ENCODE results near the gene XCL1. TPM values are rescaled to one million over a fixed set of nuclear protein-coding genes. Genes with fewer than 3 reads are reported as not detected.
"Not testable (repeated sequence)": the region's sequence is repeated elsewhere in the genome, so short reads cannot be mapped to it uniquely, and the experiment has no call there.

The XCL1 gene, protein sequence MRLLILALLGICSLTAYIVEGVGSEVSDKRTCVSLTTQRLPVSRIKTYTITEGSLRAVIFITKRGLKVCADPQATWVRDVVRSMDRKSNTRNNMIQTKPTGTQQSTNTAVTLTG
- total RNA-seq (100 to 1,000 TPM; 242 to 258 TPM), polyA plus RNA-seq (30.3 TPM)

DNA sequence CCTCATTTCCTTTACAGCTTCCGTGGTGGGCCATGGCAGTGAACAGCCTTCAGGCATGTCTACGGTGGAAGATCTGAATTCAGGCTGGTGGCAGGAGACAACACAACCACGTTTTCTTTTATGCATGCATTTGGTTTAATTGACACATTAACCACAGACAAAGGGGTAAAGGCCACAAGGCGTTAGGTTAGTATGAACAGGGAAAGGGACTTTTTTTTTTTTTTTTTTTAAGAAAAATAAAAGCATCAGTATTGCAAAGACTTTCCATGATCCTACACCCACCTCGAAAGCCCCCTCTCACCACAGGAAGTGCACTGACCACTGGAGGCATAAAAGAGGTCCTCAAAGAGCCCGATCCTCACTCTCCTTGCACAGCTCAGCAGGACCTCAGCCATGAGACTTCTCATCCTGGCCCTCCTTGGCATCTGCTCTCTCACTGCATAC is at the start of gene XCL1:
XCL1 (plus strand) TSS at position 361 of the 444 bp plus-strand sequence; CDS start at position 394, 33 bp downstream.
- H3K27ac ChIP-seq (ENCODE audit: low read depth, low read length); H3K36me3 ChIP-seq (ENCODE audit: insufficient read depth, low read length); POLR2A ChIA-PET; H3K9me3 Mint-ChIP-seq; H3K27me3 Mint-ChIP-seq; H3K4me1 ChIP-seq (ENCODE audit: insufficient read depth, low read length); CTCF ChIA-PET; H3K27me3 ChIP-seq (ENCODE audit: insufficient read depth, low read length, poor library complexity, severe bottlenecking); H3K4me3 ChIP-seq (ENCODE audit: low read length); H3K9me3 ChIP-seq (ENCODE audit: low read length): not testable (repeated sequence)
- peak in 4 of 5 donors; percentile 2 to 58 (median 27) for DNase-seq
- peak within 1 kb of the TSS in 7 of 8 donors; percentile 25 to 86 (median 44) for H3K27ac Mint-ChIP-seq
- H3K4me1 Mint-ChIP-seq = peaks cover 39 to 68% (median 41%) of the 10 kb centered on the region in 3 donors
- peak within 1 kb of the TSS; percentile 69 to 88 (median 77) for H3K4me3 Mint-ChIP-seq
- H3K36me3 Mint-ChIP-seq = peaks cover 0 to 11% (median 0%) of the 10 kb centered on the region in 3 donors

DNA sequence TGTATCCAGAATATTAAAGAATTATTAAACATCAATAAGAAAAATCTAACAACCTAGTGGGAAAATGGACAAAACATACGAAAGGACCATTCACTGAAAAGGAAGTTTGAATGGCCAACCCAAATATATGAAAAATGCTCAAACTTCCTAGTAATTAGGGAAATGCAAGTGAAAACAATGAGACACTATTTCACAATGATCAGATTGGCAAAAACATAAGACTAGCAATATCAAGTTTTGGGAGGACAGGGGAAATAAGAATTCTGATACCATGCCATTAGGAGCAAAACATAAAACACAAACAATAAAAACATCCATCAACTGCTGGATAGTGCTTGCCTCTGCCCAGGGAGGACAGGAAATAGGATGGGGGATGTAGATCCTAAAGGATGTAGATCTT is 46.9 kb upstream of the XCL1 start:
- Histone ChIP-seq H3K36me3 (ENCODE audit: insufficient read depth, low read length) (no peaks in the 10 kb centered on the region), H3K27me3 (ENCODE audit: insufficient read depth, low read length, poor library complexity, severe bottlenecking) (no peaks in the 10 kb centered on the region), H3K4me3 (ENCODE audit: low read length) (no peak overlapping the region), H3K27ac (ENCODE audit: low read depth, low read length) (no peak overlapping the region), H3K4me1 (ENCODE audit: insufficient read depth, low read length) (peaks cover 45% of the 10 kb centered on the region), H3K9me3 (ENCODE audit: low read length) (no peaks in the 10 kb centered on the region)
- Mint-ChIP-seq H3K27ac (peak overlapping the region in 2 of 8 donors; percentile 67 to 68), H3K27me3 (no peaks in the 10 kb centered on the region), H3K36me3 (peaks cover 0 to 3% (median 0%) of the 10 kb centered on the region in 3 donors), H3K4me3 (no peak overlapping the region), H3K9me3 (peaks cover 0 to under 1% (median 0%) of the 10 kb centered on the region in 5 donors), H3K4me1 (peaks cover 46 to 56% (median 52%) of the 10 kb centered on the region in 3 donors)
- CTCF ChIA-PET = no interaction called here
- POLR2A ChIA-PET = no interaction called here
- DNase-seq = no peak

DNA sequence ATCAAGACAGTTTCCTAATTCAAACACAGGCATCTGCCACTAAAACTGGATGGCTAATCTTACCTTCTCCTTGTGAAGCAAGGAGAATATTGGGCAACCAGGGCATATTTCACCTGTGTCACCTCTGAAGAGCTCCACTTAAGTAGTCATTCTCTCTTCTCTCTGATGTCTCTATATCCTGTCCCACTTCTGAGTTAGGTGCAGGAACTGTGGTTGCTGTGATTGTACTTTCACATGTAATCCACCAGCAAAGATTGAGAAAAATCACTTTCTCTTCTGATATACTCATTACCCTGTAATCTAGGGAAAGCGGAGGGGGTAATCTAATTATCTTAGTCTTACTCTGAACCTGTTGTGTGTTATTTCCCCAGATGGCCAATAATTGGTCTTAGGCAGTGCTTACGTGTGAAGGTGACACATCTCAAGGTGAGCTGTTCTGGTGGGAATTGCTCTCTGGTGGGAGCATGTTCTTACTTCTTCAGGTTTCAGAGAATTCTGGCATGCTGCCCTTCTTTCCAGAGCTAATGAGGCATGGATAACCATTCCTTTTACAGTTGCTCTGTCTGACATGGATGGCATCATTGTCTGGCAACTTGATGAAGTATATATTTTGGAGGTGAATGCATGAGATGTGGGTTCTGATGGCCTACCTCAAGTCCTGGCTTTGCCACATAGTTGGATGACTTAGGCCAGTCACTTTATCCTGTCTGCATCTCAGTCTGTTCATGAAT is 44.6 kb upstream of the XCL1 start:
- DNase-seq = peak in 2 of 5 donors; percentile 56 to 59
- peak overlapping the region; percentile 3 for H3K4me3 ChIP-seq (ENCODE audit: low read length)
- ChIA-PET POLR2A (interaction anchor here (1.7 kb wide), 1 partner anchor 10 kb away, joined by 4 read pairs; no protein-coding TSS in a partner anchor), CTCF (interaction anchor here (0.9 to 1.6 kb wide), 3 partner anchors 10 to 88 kb away, joined by 3 to 7 read pairs (median 3); no protein-coding TSS in a partner anchor)
- Mint-ChIP-seq H3K36me3 (no peaks in the 10 kb centered on the region), H3K27ac (peak overlapping the region; percentile 11 to 92 (median 74)), H3K4me1 (peaks cover 66 to 73% (median 73%) of the 10 kb centered on the region in 3 donors), H3K4me3 (peak overlapping the region in 6 of 7 donors; percentile 21 to 80 (median 52)), H3K9me3 (no peaks in the 10 kb centered on the region), H3K27me3 (no peaks in the 10 kb centered on the region)
- no peaks in the 10 kb centered on the region for H3K9me3 ChIP-seq (ENCODE audit: low read length)
- no peaks in the 10 kb centered on the region for H3K27me3 ChIP-seq (ENCODE audit: insufficient read depth, low read length, poor library complexity, severe bottlenecking)
- H3K4me1 ChIP-seq (ENCODE audit: insufficient read depth, low read length) = peaks cover 65% of the 10 kb centered on the region
- no peak overlapping the region for H3K27ac ChIP-seq (ENCODE audit: low read depth, low read length)
- H3K36me3 ChIP-seq (ENCODE audit: insufficient read depth, low read length) = no peaks in the 10 kb centered on the region

DNA sequence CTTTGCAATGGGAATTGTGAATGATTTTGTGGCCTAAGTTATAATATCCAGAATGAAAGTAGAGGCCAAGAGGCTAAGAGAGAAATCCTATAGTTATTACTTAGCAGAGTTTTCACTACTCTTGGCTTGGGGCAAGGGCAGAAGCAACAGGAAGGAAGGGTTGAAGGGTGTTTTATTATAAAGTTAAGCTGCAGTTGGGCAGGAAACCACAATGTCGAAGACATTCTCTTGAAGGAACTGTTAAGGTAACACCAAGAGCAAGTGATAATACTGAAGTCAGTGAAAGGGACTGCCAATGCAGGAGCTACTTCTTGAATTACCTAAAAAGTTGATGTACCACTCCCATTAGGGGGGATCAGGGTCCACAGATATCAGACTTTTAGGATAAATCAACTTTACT is 40.9 kb upstream of the XCL1 start:
- ChIA-PET POLR2A (interaction anchor here (1.1 to 1.9 kb wide), 4 partner anchors 9 to 193 kb away, joined by 4 to 11 read pairs (median 4); no protein-coding TSS in a partner anchor), CTCF (interaction anchor here (0.8 to 2.4 kb wide), 9 partner anchors 12 to 192 kb away, joined by 3 to 11 read pairs (median 3); no protein-coding TSS in a partner anchor)
- Histone ChIP-seq H3K4me1 (ENCODE audit: insufficient read depth, low read length) (peaks cover 63% of the 10 kb centered on the region), H3K27ac (ENCODE audit: low read depth, low read length) (no peak overlapping the region), H3K36me3 (ENCODE audit: insufficient read depth, low read length) (no peaks in the 10 kb centered on the region), H3K27me3 (ENCODE audit: insufficient read depth, low read length, poor library complexity, severe bottlenecking) (no peaks in the 10 kb centered on the region), H3K9me3 (ENCODE audit: low read length) (no peaks in the 10 kb centered on the region), H3K4me3 (ENCODE audit: low read length) (peak overlapping the region; percentile 9)
- Mint-ChIP-seq H3K9me3 (peaks cover 0 to 11% (median 8%) of the 10 kb centered on the region in 5 donors), H3K4me3 (peak overlapping the region; percentile 14 to 79 (median 74)), H3K36me3 (peaks cover 0 to 18% (median 14%) of the 10 kb centered on the region in 3 donors), H3K27me3 (no peaks in the 10 kb centered on the region), H3K4me1 (peaks cover 70 to 91% (median 91%) of the 10 kb centered on the region in 3 donors), H3K27ac (peak overlapping the region; percentile 68 to 96 (median 82))
- DNase-seq = peak in 3 of 5 donors; percentile 56 to 66 (median 58)

DNA sequence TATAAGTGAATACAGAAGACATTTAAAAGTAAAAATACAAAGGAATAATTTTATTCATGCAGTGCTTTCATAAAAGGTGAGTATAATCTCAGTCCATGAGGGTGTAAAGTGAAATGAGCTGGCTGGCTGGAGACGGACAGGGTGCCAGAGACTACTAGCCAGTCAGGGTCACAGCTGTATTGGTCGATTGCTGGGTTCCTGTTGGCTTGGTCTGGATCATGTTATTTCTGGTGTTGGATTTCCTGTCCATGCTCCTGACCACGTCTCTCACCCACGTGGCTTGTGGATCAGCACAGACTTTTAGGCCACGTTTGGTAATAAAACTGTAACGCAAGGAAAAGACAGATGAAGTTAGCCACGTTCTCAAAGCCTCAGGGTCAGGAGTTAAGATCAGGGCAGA is 35.6 kb upstream of the XCL1 start:
- H3K4me1 ChIP-seq (ENCODE audit: insufficient read depth, low read length) = peaks cover 14% of the 10 kb centered on the region
- DNase-seq; H3K4me3 ChIP-seq (ENCODE audit: low read length); CTCF ChIA-PET; POLR2A ChIA-PET; H3K27ac ChIP-seq (ENCODE audit: low read depth, low read length); H3K36me3 ChIP-seq (ENCODE audit: insufficient read depth, low read length); H3K27me3 Mint-ChIP-seq; H3K27me3 ChIP-seq (ENCODE audit: insufficient read depth, low read length, poor library complexity, severe bottlenecking); H3K9me3 ChIP-seq (ENCODE audit: low read length): not testable (repeated sequence)
- H3K9me3 Mint-ChIP-seq = peaks cover 0 to 12% (median 8%) of the 10 kb centered on the region in 5 donors
- H3K4me1 Mint-ChIP-seq = peaks cover 50 to 78% (median 77%) of the 10 kb centered on the region in 3 donors
- H3K4me3 Mint-ChIP-seq = peak overlapping the region in 3 of 7 donors; percentile 17 to 99 (median 95)
- peaks cover 2 to 29% (median 19%) of the 10 kb centered on the region in 3 donors for H3K36me3 Mint-ChIP-seq
- peak overlapping the region in 2 of 8 donors; percentile 23 to 60 for H3K27ac Mint-ChIP-seq

DNA sequence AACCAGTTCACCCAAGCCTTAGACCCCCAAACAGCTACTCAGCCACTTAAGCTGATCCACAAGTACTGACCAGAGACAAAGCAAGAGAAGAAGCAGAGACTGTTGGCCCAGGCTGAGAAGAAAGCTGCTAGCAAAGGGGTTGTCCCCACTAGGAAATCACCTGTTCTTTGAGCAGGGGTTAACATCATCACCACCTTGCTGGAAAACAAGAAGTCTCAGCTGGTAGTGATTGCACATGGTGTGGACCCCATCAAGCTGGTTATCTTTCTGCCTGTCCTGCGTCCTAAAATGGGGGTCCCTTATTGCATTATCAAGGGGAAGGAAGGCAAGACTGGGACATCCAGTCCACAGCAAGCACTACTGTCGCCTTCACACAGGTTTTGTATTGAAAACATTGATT is 33.4 kb upstream of the XCL1 start:
- H3K27me3 Mint-ChIP-seq; H3K9me3 Mint-ChIP-seq; CTCF ChIA-PET; H3K4me1 ChIP-seq (ENCODE audit: insufficient read depth, low read length); H3K36me3 ChIP-seq (ENCODE audit: insufficient read depth, low read length); H3K27ac ChIP-seq (ENCODE audit: low read depth, low read length); H3K9me3 ChIP-seq (ENCODE audit: low read length); H3K4me3 ChIP-seq (ENCODE audit: low read length); POLR2A ChIA-PET; H3K27me3 ChIP-seq (ENCODE audit: insufficient read depth, low read length, poor library complexity, severe bottlenecking); DNase-seq: not testable (repeated sequence)
- H3K4me1 Mint-ChIP-seq = peaks cover 29 to 59% (median 58%) of the 10 kb centered on the region in 3 donors
- peak overlapping the region; percentile 78 to 99 (median 84) for H3K4me3 Mint-ChIP-seq
- peak overlapping the region in 7 of 8 donors; percentile 18 to 94 (median 78) for H3K27ac Mint-ChIP-seq
- H3K36me3 Mint-ChIP-seq = peaks cover 4 to 23% (median 21%) of the 10 kb centered on the region in 3 donors

DNA sequence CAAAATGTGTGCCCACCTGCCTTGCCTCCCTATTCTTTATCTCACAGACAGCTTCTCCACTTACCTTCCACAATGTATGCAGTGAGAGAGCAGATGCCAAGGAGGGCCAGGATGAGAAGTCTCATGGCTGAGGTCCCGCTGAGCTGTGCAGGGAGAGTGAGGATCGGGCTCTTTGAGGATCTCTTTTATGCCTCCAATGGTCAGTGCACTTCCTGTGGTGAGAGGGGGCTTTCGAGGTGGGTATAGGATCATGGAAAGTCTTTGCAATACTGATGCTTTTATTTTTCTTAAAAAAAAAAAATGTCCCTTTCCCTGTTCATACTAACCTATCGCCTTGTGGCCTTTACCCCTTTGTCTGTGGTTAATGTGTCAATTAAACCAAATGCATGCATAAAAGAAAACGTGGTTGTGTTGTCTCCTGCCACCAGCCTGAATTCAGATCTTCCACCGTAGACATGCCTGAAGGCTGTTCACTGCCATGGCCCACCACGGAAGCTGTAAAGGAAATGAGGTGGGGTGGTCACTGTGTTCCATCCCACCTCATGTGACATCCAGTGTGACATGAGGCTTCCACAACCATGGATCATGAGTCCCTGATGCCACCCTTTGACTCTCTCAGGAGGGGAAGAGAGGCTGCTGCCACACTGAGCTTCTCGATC is 32.4 kb upstream of the XCL1 start, which contains the start of gene XCL2:
XCL2 (minus strand) TSS at position 158 of the 659 bp plus-strand sequence; CDS start at position 125, 33 bp downstream.
- H3K27ac ChIP-seq (ENCODE audit: low read depth, low read length); H3K4me3 ChIP-seq (ENCODE audit: low read length); H3K9me3 Mint-ChIP-seq; DNase-seq; H3K36me3 ChIP-seq (ENCODE audit: insufficient read depth, low read length); H3K9me3 ChIP-seq (ENCODE audit: low read length); POLR2A ChIA-PET; H3K27me3 ChIP-seq (ENCODE audit: insufficient read depth, low read length, poor library complexity, severe bottlenecking); CTCF ChIA-PET; H3K4me1 ChIP-seq (ENCODE audit: insufficient read depth, low read length); H3K27me3 Mint-ChIP-seq: not testable (repeated sequence)
- Mint-ChIP-seq H3K4me3 (peak within 1 kb of the TSS; percentile 81 to 99 (median 86)), H3K4me1 (peaks cover 27 to 50% (median 49%) of the 10 kb centered on the region in 3 donors), H3K36me3 (peaks cover 4 to 31% (median 19%) of the 10 kb centered on the region in 3 donors), H3K27ac (peak within 1 kb of the TSS; percentile 18 to 98 (median 82))

Data from CD8-positive, alpha-beta memory T cell (primary cell).